ENCODE measurements around the gene JAKMIP1.

JAKMIP1 gene

GRCh38 chr4:6050551-6050950 is 149.8 kb downstream of the JAKMIP1 start:
- Histone ChIP-seq H3K36me3 (ENCODE audit: control insufficient read depth, insufficient read depth, low read length) (no peaks in the 10 kb centered on the region), H3K4me1 (ENCODE audit: control insufficient read depth, insufficient read depth, low read length) (no peaks in the 10 kb centered on the region), H3K9me3 (ENCODE audit: control insufficient read depth, insufficient read depth, low read length) (no peaks in the 10 kb centered on the region), H3K27me3 (ENCODE audit: control insufficient read depth, insufficient read depth, low read length) (no peaks in the 10 kb centered on the region), H3K27ac (ENCODE audit: low read length) (no peak overlapping the region), H3K4me3 (ENCODE audit: low read length) (no peak overlapping the region)
- no peak for DNase-seq (ENCODE audit: low read depth, low spot score)
- no CpG with 5 or more reads among the region's 17 CpGs for WGBS (ENCODE audit: insufficient coverage, insufficient read length)

- H3K4me3 ChIP-seq (ENCODE audit: low read length), result no peak overlapping the region
- H3K27ac ChIP-seq (ENCODE audit: low read length), result no peak overlapping the region
- WGBS (ENCODE audit: insufficient coverage, insufficient read length), result no CpG with 5 or more reads among the region's 8 CpGs
- no peaks in the 10 kb centered on the region for H3K27me3 ChIP-seq (ENCODE audit: control insufficient read depth, insufficient read depth, low read length)
- DNase-seq (ENCODE audit: low read depth, low spot score), result no peak
- H3K9me3 ChIP-seq (ENCODE audit: control insufficient read depth, insufficient read depth, low read length), result no peaks in the 10 kb centered on the region
- no peaks in the 10 kb centered on the region for H3K4me1 ChIP-seq (ENCODE audit: control insufficient read depth, insufficient read depth, low read length)
- no peaks in the 10 kb centered on the region for H3K36me3 ChIP-seq (ENCODE audit: control insufficient read depth, insufficient read depth, low read length)
Observed at GRCh38 chr4:6049985-6050384, 150.4 kb downstream of the JAKMIP1 start.

- Histone ChIP-seq H3K4me1 (ENCODE audit: control insufficient read depth, insufficient read depth, low read length) (no peaks in the 10 kb centered on the region), H3K27ac (ENCODE audit: low read length) (no peak overlapping the region), H3K9me3 (ENCODE audit: control insufficient read depth, insufficient read depth, low read length) (no peaks in the 10 kb centered on the region), H3K27me3 (ENCODE audit: control insufficient read depth, insufficient read depth, low read length) (no peaks in the 10 kb centered on the region), H3K36me3 (ENCODE audit: control insufficient read depth, insufficient read depth, low read length) (no peaks in the 10 kb centered on the region), H3K4me3 (ENCODE audit: low read length) (no peak overlapping the region)
- DNase-seq (ENCODE audit: low read depth, low spot score), result no peak
- WGBS (ENCODE audit: insufficient coverage, insufficient read length), result no CpG with 5 or more reads among the region's 12 CpGs
Observed at GRCh38 chr4:6049278-6049677, 151.1 kb downstream of the JAKMIP1 start.

GRCh38 chr4:6048537-6048936 is 151.8 kb downstream of the JAKMIP1 start:
- Histone ChIP-seq H3K27ac (ENCODE audit: low read length) (no peak overlapping the region), H3K9me3 (ENCODE audit: control insufficient read depth, insufficient read depth, low read length) (no peaks in the 10 kb centered on the region), H3K27me3 (ENCODE audit: control insufficient read depth, insufficient read depth, low read length) (no peaks in the 10 kb centered on the region), H3K4me1 (ENCODE audit: control insufficient read depth, insufficient read depth, low read length) (no peaks in the 10 kb centered on the region), H3K4me3 (ENCODE audit: low read length) (no peak overlapping the region), H3K36me3 (ENCODE audit: control insufficient read depth, insufficient read depth, low read length) (no peaks in the 10 kb centered on the region)
- no CpG with 5 or more reads among the region's 12 CpGs for WGBS (ENCODE audit: insufficient coverage, insufficient read length)
- DNase-seq (ENCODE audit: low read depth, low spot score), result no peak

- no peaks in the 10 kb centered on the region for H3K9me3 ChIP-seq (ENCODE audit: control insufficient read depth, insufficient read depth, low read length)
- H3K4me1 ChIP-seq (ENCODE audit: control insufficient read depth, insufficient read depth, low read length), result no peaks in the 10 kb centered on the region
- no peak overlapping the region for H3K4me3 ChIP-seq (ENCODE audit: low read length)
- WGBS (ENCODE audit: insufficient coverage, insufficient read length), result no CpG with 5 or more reads among the region's 15 CpGs
- no peak for DNase-seq (ENCODE audit: low read depth, low spot score)
- H3K36me3 ChIP-seq (ENCODE audit: control insufficient read depth, insufficient read depth, low read length), result no peaks in the 10 kb centered on the region
- no peak overlapping the region for H3K27ac ChIP-seq (ENCODE audit: low read length)
- no peaks in the 10 kb centered on the region for H3K27me3 ChIP-seq (ENCODE audit: control insufficient read depth, insufficient read depth, low read length)
Observed at GRCh38 chr4:6047130-6047673, 153.1 kb downstream of the JAKMIP1 start.

- Histone ChIP-seq H3K36me3 (ENCODE audit: control insufficient read depth, insufficient read depth, low read length) (no peaks in the 10 kb centered on the region), H3K27ac (ENCODE audit: low read length) (no peak overlapping the region), H3K4me3 (ENCODE audit: low read length) (no peak overlapping the region), H3K27me3 (ENCODE audit: control insufficient read depth, insufficient read depth, low read length) (no peaks in the 10 kb centered on the region), H3K9me3 (ENCODE audit: control insufficient read depth, insufficient read depth, low read length) (no peaks in the 10 kb centered on the region), H3K4me1 (ENCODE audit: control insufficient read depth, insufficient read depth, low read length) (no peaks in the 10 kb centered on the region)
- DNase-seq (ENCODE audit: low read depth, low spot score), result no peak
- WGBS (ENCODE audit: insufficient coverage, insufficient read length), result no CpG with 5 or more reads among the region's 14 CpGs
Observed at GRCh38 chr4:6046526-6047129, 153.7 kb downstream of the JAKMIP1 start.

- no peaks in the 10 kb centered on the region for H3K9me3 ChIP-seq (ENCODE audit: control insufficient read depth, insufficient read depth, low read length)
- H3K4me3 ChIP-seq (ENCODE audit: low read length), result no peak overlapping the region
- no peaks in the 10 kb centered on the region for H3K36me3 ChIP-seq (ENCODE audit: control insufficient read depth, insufficient read depth, low read length)
- DNase-seq (ENCODE audit: low read depth, low spot score), result no peak
- no peaks in the 10 kb centered on the region for H3K27me3 ChIP-seq (ENCODE audit: control insufficient read depth, insufficient read depth, low read length)
- H3K4me1 ChIP-seq (ENCODE audit: control insufficient read depth, insufficient read depth, low read length), result no peaks in the 10 kb centered on the region
- no peak overlapping the region for H3K27ac ChIP-seq (ENCODE audit: low read length)
- no CpG with 5 or more reads among the region's 9 CpGs for WGBS (ENCODE audit: insufficient coverage, insufficient read length)
Observed at GRCh38 chr4:6044805-6045204, 155.5 kb downstream of the JAKMIP1 start.

GRCh38 chr4:6044276-6044675 is 156.1 kb downstream of the JAKMIP1 start:
- Histone ChIP-seq H3K4me1 (ENCODE audit: control insufficient read depth, insufficient read depth, low read length) (no peaks in the 10 kb centered on the region), H3K27me3 (ENCODE audit: control insufficient read depth, insufficient read depth, low read length) (no peaks in the 10 kb centered on the region), H3K36me3 (ENCODE audit: control insufficient read depth, insufficient read depth, low read length) (no peaks in the 10 kb centered on the region), H3K4me3 (ENCODE audit: low read length) (no peak overlapping the region), H3K27ac (ENCODE audit: low read length) (no peak overlapping the region), H3K9me3 (ENCODE audit: control insufficient read depth, insufficient read depth, low read length) (no peaks in the 10 kb centered on the region)
- no peak for DNase-seq (ENCODE audit: low read depth, low spot score)
- WGBS (ENCODE audit: insufficient coverage, insufficient read length), result no CpG with 5 or more reads among the region's 9 CpGs

GRCh38 chr4:6043843-6044242 is 156.5 kb downstream of the JAKMIP1 start:
- no peak for DNase-seq (ENCODE audit: low read depth, low spot score)
- no peak overlapping the region for H3K4me3 ChIP-seq (ENCODE audit: low read length)
- H3K27me3 ChIP-seq (ENCODE audit: control insufficient read depth, insufficient read depth, low read length), result no peaks in the 10 kb centered on the region

GRCh38 chr4:6043188-6043587 is 157.2 kb downstream of the JAKMIP1 start:
- Histone ChIP-seq H3K27me3 (ENCODE audit: control insufficient read depth, insufficient read depth, low read length) (no peaks in the 10 kb centered on the region), H3K4me3 (ENCODE audit: low read length) (no peak overlapping the region), H3K36me3 (ENCODE audit: control insufficient read depth, insufficient read depth, low read length) (no peaks in the 10 kb centered on the region), H3K27ac (ENCODE audit: low read length) (no peak overlapping the region), H3K4me1 (ENCODE audit: control insufficient read depth, insufficient read depth, low read length) (no peaks in the 10 kb centered on the region), H3K9me3 (ENCODE audit: control insufficient read depth, insufficient read depth, low read length) (no peaks in the 10 kb centered on the region)
- WGBS (ENCODE audit: insufficient coverage, insufficient read length), result no CpG with 5 or more reads among the region's 13 CpGs
- DNase-seq (ENCODE audit: low read depth, low spot score), result no peak

More at GRCh38 chr4:6043843-6044242, 156.5 kb downstream of the JAKMIP1 start:
- Histone ChIP-seq H3K9me3 (ENCODE audit: control insufficient read depth, insufficient read depth, low read length) (no peaks in the 10 kb centered on the region), H3K27ac (ENCODE audit: low read length) (no peak overlapping the region), H3K36me3 (ENCODE audit: control insufficient read depth, insufficient read depth, low read length) (no peaks in the 10 kb centered on the region), H3K4me1 (ENCODE audit: control insufficient read depth, insufficient read depth, low read length) (no peaks in the 10 kb centered on the region)
- WGBS (ENCODE audit: insufficient coverage, insufficient read length), result no CpG with 5 or more reads among the region's 7 CpGs

Measured in iPS DF 6.9 (cell line).